SU-DHL-6 (cell line): Measurements from ENCODE around the gene LIMS4.
"Not testable (repeated sequence)": the region's sequence is repeated elsewhere in the genome, so short reads cannot be mapped to it uniquely, and the experiment has no call there.

ENCODE experiments used
- CTCF ChIP-seq: fragments of 200-600 bp; sonication (generic); IDR thresholded peaks from one replicate; pipeline ENCODE4 v1.5.1; 2017; ENCODE audit warnings: antibody characterized with exemption, mild to moderate bottlenecking, low read length, moderate library complexity; ENCODE audit not compliant: insufficient read depth, poor library complexity, severe bottlenecking
- EZH2phosphoT487 ChIP-seq: fragments of 200-600 bp; sonication (generic), shearing (Covaris generic); conservative IDR thresholded peaks from 2 replicates; pipeline ENCODE4 v1.6.1; 2018; ENCODE audit warnings: mild to moderate bottlenecking, antibody characterized with exemption, low read length, moderate library complexity, mixed read lengths

GRCh38 chr2:110425725-110426124 lies 46.9 kb downstream of the LIMS4 start:
- TF ChIP-seq CTCF, EZH2phosphoT487: not testable (repeated sequence)
